Panc1 (cell line): ENCODE data around the gene FKRP.
A peak's percentile ranks its signal among the peaks of the same experiment; 100 is the strongest.

Experiments
- CTCF ChIP-seq: fragments of 450-650 bp; IDR thresholded peaks from 2 replicates; pipeline ENCODE4 v1.5.1; 2017; ENCODE audit warnings: mild to moderate bottlenecking
- POLR2AphosphoS5 ChIP-seq: IDR thresholded peaks from 2 replicates; pipeline ENCODE4 v1.6.1; 2012; ENCODE audit warnings: mild to moderate bottlenecking, low read depth, low read length, moderate library complexity
- REST ChIP-seq, 2 experiments: IDR thresholded peaks; 2 replicates each; pipeline ENCODE4 v1.6.1; 2011 to 2012; ENCODE audit warnings: low read depth in 2 of 2, control low read depth in 1 of 2, low read length in 1 of 2, mild to moderate bottlenecking in 1 of 2, moderate library complexity in 1 of 2; ENCODE audit not compliant: insufficient read depth in 1 of 2
- SIN3A ChIP-seq: IDR thresholded peaks from 2 replicates; pipeline ENCODE4 v1.6.1; 2012; ENCODE audit warnings: low read depth, mild to moderate bottlenecking, low read length, moderate library complexity, borderline replicate concordance; ENCODE audit not compliant: insufficient read depth
- TCF7L2 ChIP-seq: IDR thresholded peaks from 2 replicates; pipeline ENCODE4 v1.6.1; 2011; ENCODE audit warnings: mild to moderate bottlenecking, low read depth, low read length, inconsistent platforms

GRCh38 chr19:46788262-46788967, 42.6 kb downstream of the FKRP start, which contains the start of gene SLC1A5:
- no peak for TF ChIP-seq CTCF
- TF ChIP-seq SIN3A: peak; percentile 98
- no peak for TF ChIP-seq TCF7L2
- TF ChIP-seq POLR2AphosphoS5: peak; percentile 99
- TF ChIP-seq REST (IDR thresholded peaks at IDR 0.05; ENCODE audit: insufficient read depth in 1 of 2, low read depth in 2 of 2, low read length in 1 of 2): no peak; a peak in 1 of 4 replicates
